Liver (tissue), 3 donors: ENCODE results near the gene LMX1B.

Experiments
- ATF3 ChIP-seq: IDR thresholded peaks from 2 replicates; pipeline ENCODE4 v1.6.1; 2016; ENCODE audit warnings: antibody characterized with exemption
- EGR1 ChIP-seq, 2 donors: IDR thresholded peaks; 2 replicates each; pipeline ENCODE4 v1.6.1; 2016 to 2018; ENCODE audit warnings: antibody characterized with exemption in 2 of 2, low read depth in 2 of 2
- RXRA ChIP-seq, 2 donors: IDR thresholded peaks; 2 replicates each; pipeline ENCODE4 v1.6.1; 2017 to 2018; ENCODE audit warnings: antibody characterized with exemption in 2 of 2, mild to moderate bottlenecking in 1 of 2
- YY1 ChIP-seq: IDR thresholded peaks from 2 replicates; pipeline ENCODE4 v1.6.1; 2016; ENCODE audit warnings: antibody characterized with exemption, mild to moderate bottlenecking
- ZBTB33 ChIP-seq: IDR thresholded peaks from 2 replicates; pipeline ENCODE4 v1.6.1; 2016; ENCODE audit warnings: antibody characterized with exemption
- TF ChIP-seq, protein P1 (sequence below): fragments of 150-350 bp; IDR thresholded peaks from 2 replicates; pipeline ENCODE4 v1.5.1; 2017; ENCODE audit warnings: improper control_type of control experiment, low read depth, low read length; ENCODE audit not compliant: missing input control
- TF ChIP-seq, protein P2 (sequence below): IDR thresholded peaks from 2 replicates; pipeline ENCODE4 v1.6.1; 2016; ENCODE audit warnings: antibody characterized with exemption, mild to moderate bottlenecking
- donor health status: healthy.
- donor health status: healthy.

GRCh38 chr9:126618190-126618584 lies 4.5 kb downstream of the LMX1B start:
- TF ChIP-seq, protein P1, sequence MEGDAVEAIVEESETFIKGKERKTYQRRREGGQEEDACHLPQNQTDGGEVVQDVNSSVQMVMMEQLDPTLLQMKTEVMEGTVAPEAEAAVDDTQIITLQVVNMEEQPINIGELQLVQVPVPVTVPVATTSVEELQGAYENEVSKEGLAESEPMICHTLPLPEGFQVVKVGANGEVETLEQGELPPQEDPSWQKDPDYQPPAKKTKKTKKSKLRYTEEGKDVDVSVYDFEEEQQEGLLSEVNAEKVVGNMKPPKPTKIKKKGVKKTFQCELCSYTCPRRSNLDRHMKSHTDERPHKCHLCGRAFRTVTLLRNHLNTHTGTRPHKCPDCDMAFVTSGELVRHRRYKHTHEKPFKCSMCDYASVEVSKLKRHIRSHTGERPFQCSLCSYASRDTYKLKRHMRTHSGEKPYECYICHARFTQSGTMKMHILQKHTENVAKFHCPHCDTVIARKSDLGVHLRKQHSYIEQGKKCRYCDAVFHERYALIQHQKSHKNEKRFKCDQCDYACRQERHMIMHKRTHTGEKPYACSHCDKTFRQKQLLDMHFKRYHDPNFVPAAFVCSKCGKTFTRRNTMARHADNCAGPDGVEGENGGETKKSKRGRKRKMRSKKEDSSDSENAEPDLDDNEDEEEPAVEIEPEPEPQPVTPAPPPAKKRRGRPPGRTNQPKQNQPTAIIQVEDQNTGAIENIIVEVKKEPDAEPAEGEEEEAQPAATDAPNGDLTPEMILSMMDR = no peak
- TF ChIP-seq, protein P2, sequence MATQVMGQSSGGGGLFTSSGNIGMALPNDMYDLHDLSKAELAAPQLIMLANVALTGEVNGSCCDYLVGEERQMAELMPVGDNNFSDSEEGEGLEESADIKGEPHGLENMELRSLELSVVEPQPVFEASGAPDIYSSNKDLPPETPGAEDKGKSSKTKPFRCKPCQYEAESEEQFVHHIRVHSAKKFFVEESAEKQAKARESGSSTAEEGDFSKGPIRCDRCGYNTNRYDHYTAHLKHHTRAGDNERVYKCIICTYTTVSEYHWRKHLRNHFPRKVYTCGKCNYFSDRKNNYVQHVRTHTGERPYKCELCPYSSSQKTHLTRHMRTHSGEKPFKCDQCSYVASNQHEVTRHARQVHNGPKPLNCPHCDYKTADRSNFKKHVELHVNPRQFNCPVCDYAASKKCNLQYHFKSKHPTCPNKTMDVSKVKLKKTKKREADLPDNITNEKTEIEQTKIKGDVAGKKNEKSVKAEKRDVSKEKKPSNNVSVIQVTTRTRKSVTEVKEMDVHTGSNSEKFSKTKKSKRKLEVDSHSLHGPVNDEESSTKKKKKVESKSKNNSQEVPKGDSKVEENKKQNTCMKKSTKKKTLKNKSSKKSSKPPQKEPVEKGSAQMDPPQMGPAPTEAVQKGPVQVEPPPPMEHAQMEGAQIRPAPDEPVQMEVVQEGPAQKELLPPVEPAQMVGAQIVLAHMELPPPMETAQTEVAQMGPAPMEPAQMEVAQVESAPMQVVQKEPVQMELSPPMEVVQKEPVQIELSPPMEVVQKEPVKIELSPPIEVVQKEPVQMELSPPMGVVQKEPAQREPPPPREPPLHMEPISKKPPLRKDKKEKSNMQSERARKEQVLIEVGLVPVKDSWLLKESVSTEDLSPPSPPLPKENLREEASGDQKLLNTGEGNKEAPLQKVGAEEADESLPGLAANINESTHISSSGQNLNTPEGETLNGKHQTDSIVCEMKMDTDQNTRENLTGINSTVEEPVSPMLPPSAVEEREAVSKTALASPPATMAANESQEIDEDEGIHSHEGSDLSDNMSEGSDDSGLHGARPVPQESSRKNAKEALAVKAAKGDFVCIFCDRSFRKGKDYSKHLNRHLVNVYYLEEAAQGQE = no peak
- TF ChIP-seq YY1 (no peak), EGR1 (IDR thresholded peaks at IDR 0.05; ENCODE audit: low read depth in 2 of 2) (no peak), ZBTB33 (no peak), ATF3 (no peak), RXRA (IDR thresholded peaks at IDR 0.05) (no peak)
